Hepatocyte (in vitro differentiated cells): ENCODE data around the gene IRX1. TPM values are rescaled to one million over a fixed set of nuclear protein-coding genes. Genes with fewer than 3 reads are reported as not detected.

Experiments used
- DNase-seq: peaks from one replicate; pipeline ENCODE4 v3.0.0-alpha.2; 2016; ENCODE audit warnings: low spot score
- H2AFZ ChIP-seq: fragments of 200-600 bp; sonication (generic); 2 replicates; pipeline ENCODE4 v1.6.0; 2016; ENCODE audit warnings: antibody characterized with exemption, mild to moderate bottlenecking
- H3K27ac ChIP-seq: fragments of 200-600 bp; sonication (generic); 2 replicates; pipeline ENCODE4 v1.5.1; 2016; ENCODE audit warnings: mild to moderate bottlenecking
- H3K27me3 ChIP-seq: fragments of 200-600 bp; sonication (generic); 2 replicates; pipeline ENCODE4 v1.6.1; 2016
- H3K36me3 ChIP-seq: fragments of 200-600 bp; sonication (generic); replicated peaks from 2 replicates; pipeline ENCODE4 v1.5.1; 2016; ENCODE audit warnings: low read depth; ENCODE audit not compliant: insufficient read depth
- H3K4me1 ChIP-seq: fragments of 200-600 bp; sonication (generic); 2 replicates; pipeline ENCODE4 v1.5.1; 2016; ENCODE audit warnings: mild to moderate bottlenecking, moderate library complexity; ENCODE audit not compliant: insufficient read depth
- H3K4me2 ChIP-seq: fragments of 200-600 bp; sonication (generic); 2 replicates; pipeline ENCODE4 v1.6.0; 2016
- H3K4me3 ChIP-seq: fragments of 200-600 bp; sonication (generic); 2 replicates; pipeline ENCODE4 v1.5.1; 2016; ENCODE audit warnings: mild to moderate bottlenecking
- H3K79me2 ChIP-seq: fragments of 200-600 bp; sonication (generic); 2 replicates; pipeline ENCODE4 v1.6.0; 2017; ENCODE audit warnings: mild to moderate bottlenecking
- H3K9me2 ChIP-seq: fragments of 200-600 bp; sonication (generic); replicated peaks from 2 replicates; pipeline ENCODE4 v1.6.0; 2017; ENCODE audit warnings: mild to moderate bottlenecking; ENCODE audit not compliant: insufficient read depth
- H3K9me3 ChIP-seq: fragments of 200-600 bp; sonication (generic); 2 replicates; pipeline ENCODE4 v1.5.1; 2016; ENCODE audit warnings: low read depth, mild to moderate bottlenecking
- H4K20me1 ChIP-seq: fragments of 200-600 bp; sonication (generic); 2 replicates; pipeline ENCODE4 v1.6.0; 2016; ENCODE audit warnings: mild to moderate bottlenecking; ENCODE audit not compliant: insufficient read depth, poor library complexity, severe bottlenecking
- CTCF ChIP-seq: fragments of 200-600 bp; sonication (generic); IDR thresholded peaks from 2 replicates; pipeline ENCODE4 v1.5.1; 2016; ENCODE audit warnings: antibody characterized with exemption, mild to moderate bottlenecking; ENCODE audit not compliant: poor library complexity
- EZH2 ChIP-seq: fragments of 200-600 bp; sonication (generic); IDR thresholded peaks from 2 replicates; pipeline ENCODE4 v1.6.1; 2016; ENCODE audit warnings: antibody characterized with exemption, mild to moderate bottlenecking, borderline replicate concordance
- EZH2phosphoT487 ChIP-seq: fragments of 200-600 bp; sonication (generic); IDR thresholded peaks from one replicate; pipeline ENCODE4 v1.6.1; 2018; ENCODE audit warnings: antibody characterized with exemption, mild to moderate bottlenecking, low read depth, moderate library complexity; ENCODE audit not compliant: unreplicated experiment, severe bottlenecking
- WGBS: methylation state at CpG from one replicate; pipeline ENCODE4 v1.1.6; 2016; ENCODE audit warnings: low lambda C conversion rate; ENCODE audit errors: missing lambda C conversion rate; 5-methylcytosine and 5-hydroxymethylcytosine counted together
- polyA plus RNA-seq: library from polyadenylated mRNA; unstranded; fragments of >200 nt; fragmentation: Nextera tagmentation; extraction: Ambion mirVana; gene quantifications from 2 replicates; pipeline ENCODE4 v1.2.1, GENCODE V29; 2016
- total RNA-seq: library from RNA; depleted of rRNA; stranded (reverse); fragments of >200 nt; gene quantifications from 2 replicates; pipeline ENCODE4 v1.2.3, GENCODE V29; 2014

The IRX1 gene
- total and polyA plus RNA-seq, 2 experiments from 2014 or later: 3.8 to 10.2 TPM

GRCh38 chr5:3590967-3591900 is 4.4 kb upstream of the IRX1 start:
- Histone ChIP-seq H3K4me1 (peaks cover 14% of the 10 kb centered on the region), H3K9me2 (no peaks in the 10 kb centered on the region), H3K4me2 (peak overlapping the region; percentile 67), H3K79me2 (no peaks in the 10 kb centered on the region), H2AFZ (no peak overlapping the region), H3K27ac (no peak overlapping the region), H3K36me3 (no peaks in the 10 kb centered on the region), H3K9me3 (no peaks in the 10 kb centered on the region), H3K27me3 (peaks cover 92% of the 10 kb centered on the region), H3K4me3 (no peak overlapping the region), H4K20me1 (no peaks in the 10 kb centered on the region)
- DNase-seq: no peak
- WGBS: 6% methylated on average over 79 of the region's 79 CpGs
- TF ChIP-seq EZH2 (peak; percentile 61), CTCF (peak; percentile 11), EZH2phosphoT487 (peak; percentile 6)

GRCh38 chr5:3592298-3592697 is 3.3 kb upstream of the IRX1 start:
- Histone ChIP-seq H3K4me1 (peaks cover 14% of the 10 kb centered on the region), H4K20me1 (no peaks in the 10 kb centered on the region), H3K9me3 (no peaks in the 10 kb centered on the region), H2AFZ (no peak overlapping the region), H3K4me3 (no peak overlapping the region), H3K9me2 (no peaks in the 10 kb centered on the region), H3K4me2 (no peak overlapping the region), H3K36me3 (no peaks in the 10 kb centered on the region), H3K27ac (no peak overlapping the region), H3K79me2 (no peaks in the 10 kb centered on the region), H3K27me3 (peaks cover 93% of the 10 kb centered on the region)
- DNase-seq: no peak
- TF ChIP-seq EZH2: no peak
- no peak for TF ChIP-seq EZH2phosphoT487
- no peak for TF ChIP-seq CTCF
- 9% methylated on average over 22 of the region's 22 CpGs for WGBS

- Histone ChIP-seq H3K9me3 (no peaks in the 10 kb centered on the region), H3K27me3 (peaks cover 93% of the 10 kb centered on the region), H4K20me1 (no peaks in the 10 kb centered on the region), H3K79me2 (no peaks in the 10 kb centered on the region), H3K4me2 (peak overlapping the region; percentile 79), H3K27ac (no peak overlapping the region), H2AFZ (peak overlapping the region; percentile 60), H3K9me2 (no peaks in the 10 kb centered on the region), H3K36me3 (no peaks in the 10 kb centered on the region), H3K4me3 (no peak overlapping the region), H3K4me1 (peaks cover 14% of the 10 kb centered on the region)
- DNase-seq: no peak
- WGBS: 3% methylated on average over 27 of the region's 28 CpGs
- TF ChIP-seq EZH2phosphoT487 (peak; percentile 66), CTCF (no peak)
Measured at GRCh38 chr5:3593771-3594509, 1.7 kb upstream of the IRX1 start.
